ENCODE measurements around the gene RIT2.

RIT2 gene

GRCh38 chr18:42773870-42774269 lies 341.6 kb downstream of the RIT2 start:
- Histone ChIP-seq H3K27ac (ENCODE audit: low read depth, low read length) (no peak overlapping the region), H3K27me3 (ENCODE audit: insufficient read depth, low read length) (no peaks in the 10 kb centered on the region)

GRCh38 chr18:42771936-42772335 lies 343.5 kb downstream of the RIT2 start:
- H3K4me3 ChIP-seq (ENCODE audit: low read depth, low read length) = no peak overlapping the region
- no peaks in the 10 kb centered on the region for H3K36me3 ChIP-seq (ENCODE audit: insufficient read depth, low read length)
- H3K27ac ChIP-seq (ENCODE audit: low read depth, low read length) = no peak overlapping the region
- H2AFZ ChIP-seq (ENCODE audit: low read length, unreplicated experiment) = no peak overlapping the region
- H3K4me1 ChIP-seq (ENCODE audit: control insufficient read depth, insufficient read depth, low read length, unreplicated experiment) = no peaks in the 10 kb centered on the region
- no peaks in the 10 kb centered on the region for H3K27me3 ChIP-seq (ENCODE audit: insufficient read depth, low read length)
- H3K79me2 ChIP-seq (ENCODE audit: control insufficient read depth, insufficient read depth, low read length, unreplicated experiment) = no peaks in the 10 kb centered on the region

More at GRCh38 chr18:42773870-42774269, 341.6 kb downstream of the RIT2 start:
- Histone ChIP-seq H3K79me2 (ENCODE audit: control insufficient read depth, insufficient read depth, low read length, unreplicated experiment) (no peaks in the 10 kb centered on the region), H2AFZ (ENCODE audit: low read length, unreplicated experiment) (no peak overlapping the region), H3K4me1 (ENCODE audit: control insufficient read depth, insufficient read depth, low read length, unreplicated experiment) (no peaks in the 10 kb centered on the region), H3K4me3 (ENCODE audit: low read depth, low read length) (no peak overlapping the region), H3K36me3 (ENCODE audit: insufficient read depth, low read length) (no peaks in the 10 kb centered on the region)

- Histone ChIP-seq H3K79me2 (ENCODE audit: control insufficient read depth, insufficient read depth, low read length, unreplicated experiment) (no peaks in the 10 kb centered on the region), H2AFZ (ENCODE audit: low read length, unreplicated experiment) (no peak overlapping the region), H3K27ac (ENCODE audit: low read depth, low read length) (no peak overlapping the region), H3K4me1 (ENCODE audit: control insufficient read depth, insufficient read depth, low read length, unreplicated experiment) (no peaks in the 10 kb centered on the region), H3K36me3 (ENCODE audit: insufficient read depth, low read length) (no peaks in the 10 kb centered on the region), H3K4me3 (ENCODE audit: low read depth, low read length) (no peak overlapping the region), H3K27me3 (ENCODE audit: insufficient read depth, low read length) (no peaks in the 10 kb centered on the region)
These were observed 350.2 kb downstream of the RIT2 start for GRCh38 chr18:42765302-42765701.

- no peaks in the 10 kb centered on the region for H3K36me3 ChIP-seq (ENCODE audit: insufficient read depth, low read length)
- no peak overlapping the region for H3K27ac ChIP-seq (ENCODE audit: low read depth, low read length)
- H2AFZ ChIP-seq (ENCODE audit: low read length, unreplicated experiment) = no peak overlapping the region
- no peaks in the 10 kb centered on the region for H3K4me1 ChIP-seq (ENCODE audit: control insufficient read depth, insufficient read depth, low read length, unreplicated experiment)
- H3K79me2 ChIP-seq (ENCODE audit: control insufficient read depth, insufficient read depth, low read length, unreplicated experiment) = no peaks in the 10 kb centered on the region
- no peaks in the 10 kb centered on the region for H3K27me3 ChIP-seq (ENCODE audit: insufficient read depth, low read length)
- H3K4me3 ChIP-seq (ENCODE audit: low read depth, low read length) = no peak overlapping the region
These were observed 355.2 kb downstream of the RIT2 start for GRCh38 chr18:42760290-42760689.

- no peak overlapping the region for H2AFZ ChIP-seq (ENCODE audit: low read length, unreplicated experiment)
- H3K79me2 ChIP-seq (ENCODE audit: control insufficient read depth, insufficient read depth, low read length, unreplicated experiment) = no peaks in the 10 kb centered on the region
- H3K4me1 ChIP-seq (ENCODE audit: control insufficient read depth, insufficient read depth, low read length, unreplicated experiment) = no peaks in the 10 kb centered on the region
- H3K27ac ChIP-seq (ENCODE audit: low read depth, low read length) = no peak overlapping the region
- no peaks in the 10 kb centered on the region for H3K27me3 ChIP-seq (ENCODE audit: insufficient read depth, low read length)
- H3K4me3 ChIP-seq (ENCODE audit: low read depth, low read length) = no peak overlapping the region
- H3K36me3 ChIP-seq (ENCODE audit: insufficient read depth, low read length) = no peaks in the 10 kb centered on the region
These were observed 356.6 kb downstream of the RIT2 start for GRCh38 chr18:42758852-42759251.

- Histone ChIP-seq H3K4me1 (ENCODE audit: control insufficient read depth, insufficient read depth, low read length, unreplicated experiment) (no peaks in the 10 kb centered on the region), H3K4me3 (ENCODE audit: low read depth, low read length) (no peak overlapping the region), H3K79me2 (ENCODE audit: control insufficient read depth, insufficient read depth, low read length, unreplicated experiment) (no peaks in the 10 kb centered on the region), H3K27me3 (ENCODE audit: insufficient read depth, low read length) (no peaks in the 10 kb centered on the region), H3K27ac (ENCODE audit: low read depth, low read length) (no peak overlapping the region), H2AFZ (ENCODE audit: low read length, unreplicated experiment) (no peak overlapping the region), H3K36me3 (ENCODE audit: insufficient read depth, low read length) (no peaks in the 10 kb centered on the region)
These were observed 359.3 kb downstream of the RIT2 start for GRCh38 chr18:42756214-42756613.

GRCh38 chr18:42752916-42753315 lies 362.6 kb downstream of the RIT2 start:
- H3K36me3 ChIP-seq (ENCODE audit: insufficient read depth, low read length) = no peaks in the 10 kb centered on the region
- H3K4me1 ChIP-seq (ENCODE audit: control insufficient read depth, insufficient read depth, low read length, unreplicated experiment) = no peaks in the 10 kb centered on the region
- no peak overlapping the region for H2AFZ ChIP-seq (ENCODE audit: low read length, unreplicated experiment)
- no peaks in the 10 kb centered on the region for H3K79me2 ChIP-seq (ENCODE audit: control insufficient read depth, insufficient read depth, low read length, unreplicated experiment)
- H3K4me3 ChIP-seq (ENCODE audit: low read depth, low read length) = no peak overlapping the region
- no peaks in the 10 kb centered on the region for H3K27me3 ChIP-seq (ENCODE audit: insufficient read depth, low read length)
- H3K27ac ChIP-seq (ENCODE audit: low read depth, low read length) = no peak overlapping the region

- H2AFZ ChIP-seq (ENCODE audit: low read length, unreplicated experiment) = no peak overlapping the region
- H3K36me3 ChIP-seq (ENCODE audit: insufficient read depth, low read length) = no peaks in the 10 kb centered on the region
- no peak overlapping the region for H3K4me3 ChIP-seq (ENCODE audit: low read depth, low read length)
- no peak overlapping the region for H3K27ac ChIP-seq (ENCODE audit: low read depth, low read length)
- no peaks in the 10 kb centered on the region for H3K79me2 ChIP-seq (ENCODE audit: control insufficient read depth, insufficient read depth, low read length, unreplicated experiment)
- H3K27me3 ChIP-seq (ENCODE audit: insufficient read depth, low read length) = no peaks in the 10 kb centered on the region
- H3K4me1 ChIP-seq (ENCODE audit: control insufficient read depth, insufficient read depth, low read length, unreplicated experiment) = no peaks in the 10 kb centered on the region
These were observed 368.7 kb downstream of the RIT2 start for GRCh38 chr18:42746794-42747193.

- Histone ChIP-seq H3K27ac (ENCODE audit: low read depth, low read length) (no peak overlapping the region), H3K79me2 (ENCODE audit: control insufficient read depth, insufficient read depth, low read length, unreplicated experiment) (no peaks in the 10 kb centered on the region), H2AFZ (ENCODE audit: low read length, unreplicated experiment) (no peak overlapping the region), H3K36me3 (ENCODE audit: insufficient read depth, low read length) (no peaks in the 10 kb centered on the region), H3K4me1 (ENCODE audit: control insufficient read depth, insufficient read depth, low read length, unreplicated experiment) (no peaks in the 10 kb centered on the region), H3K4me3 (ENCODE audit: low read depth, low read length) (no peak overlapping the region), H3K27me3 (ENCODE audit: insufficient read depth, low read length) (no peaks in the 10 kb centered on the region)
These were observed 369.6 kb downstream of the RIT2 start for GRCh38 chr18:42745931-42746330.

GRCh38 chr18:42745171-42745570 lies 370.3 kb downstream of the RIT2 start:
- Histone ChIP-seq H3K79me2 (ENCODE audit: control insufficient read depth, insufficient read depth, low read length, unreplicated experiment) (no peaks in the 10 kb centered on the region), H3K4me1 (ENCODE audit: control insufficient read depth, insufficient read depth, low read length, unreplicated experiment) (no peaks in the 10 kb centered on the region), H3K27me3 (ENCODE audit: insufficient read depth, low read length) (no peaks in the 10 kb centered on the region), H2AFZ (ENCODE audit: low read length, unreplicated experiment) (no peak overlapping the region), H3K4me3 (ENCODE audit: low read depth, low read length) (no peak overlapping the region), H3K36me3 (ENCODE audit: insufficient read depth, low read length) (no peaks in the 10 kb centered on the region), H3K27ac (ENCODE audit: low read depth, low read length) (no peak overlapping the region)

GRCh38 chr18:42743373-42744138 lies 371.9 kb downstream of the RIT2 start:
- no peak overlapping the region for H3K4me3 ChIP-seq (ENCODE audit: low read depth, low read length)
- H3K4me1 ChIP-seq (ENCODE audit: control insufficient read depth, insufficient read depth, low read length, unreplicated experiment) = no peaks in the 10 kb centered on the region
- H3K27ac ChIP-seq (ENCODE audit: low read depth, low read length) = no peak overlapping the region
- no peaks in the 10 kb centered on the region for H3K27me3 ChIP-seq (ENCODE audit: insufficient read depth, low read length)
- H3K79me2 ChIP-seq (ENCODE audit: control insufficient read depth, insufficient read depth, low read length, unreplicated experiment) = no peaks in the 10 kb centered on the region
- H3K36me3 ChIP-seq (ENCODE audit: insufficient read depth, low read length) = no peaks in the 10 kb centered on the region
- no peak overlapping the region for H2AFZ ChIP-seq (ENCODE audit: low read length, unreplicated experiment)

Measured in ACC112 (cell line).